ENCODE data around the gene C11orf21. TPM values are rescaled to one million over a fixed set of nuclear protein-coding genes. Genes with fewer than 3 reads are reported as not detected.

C11orf21 gene
- polyA plus RNA-seq, 1 donor (not counting 4 experiments of a cell fraction or from before 2014, with no cell fraction given) = not detected

DNA sequence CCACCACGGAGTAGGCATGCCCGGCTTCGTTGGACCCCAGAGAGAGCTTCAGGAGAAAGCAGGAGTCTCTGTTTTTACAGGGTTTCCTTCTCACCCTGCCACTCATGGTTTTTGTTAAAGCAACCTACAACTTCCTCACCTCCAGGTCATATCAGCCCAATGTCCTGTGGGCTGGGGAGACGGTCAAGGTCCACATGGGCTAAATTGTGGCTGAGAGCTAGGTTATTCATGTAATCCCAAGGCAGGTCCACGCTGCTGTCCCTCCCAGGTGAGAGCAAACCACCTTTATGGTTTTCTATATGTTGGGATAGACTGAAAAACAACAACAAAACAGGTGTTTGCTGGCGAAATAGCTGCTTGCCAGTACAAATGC lies 19.6 kb upstream of the C11orf21 start:
- Histone ChIP-seq H3K27ac (ENCODE audit: control insufficient read depth, insufficient read depth, low read length) (no peak overlapping the region), H2AFZ (ENCODE audit: control insufficient read depth, low read length) (no peak overlapping the region), H3K4me1 (ENCODE audit: control insufficient read depth, extremely low read depth, insufficient read depth, low read length) (no peaks in the 10 kb centered on the region), H3K4me3 (ENCODE audit: control insufficient read depth in 2 of 3, extremely low read depth in 1 of 3, insufficient read depth in 2 of 3, low read depth in 1 of 3, low read length in 3 of 3) (no peak overlapping the region), H4K20me1 (ENCODE audit: control insufficient read depth, extremely low read depth, insufficient read depth, low read length) (no peaks in the 10 kb centered on the region), H3K79me2 (ENCODE audit: control insufficient read depth, insufficient read depth, low read length) (no peaks in the 10 kb centered on the region), H3K9ac (ENCODE audit: control insufficient read depth, extremely low read depth, insufficient read depth, low read length) (no peak overlapping the region), H3K36me3 (ENCODE audit: control insufficient read depth in 2 of 2, extremely low read depth in 1 of 2, insufficient read depth in 2 of 2, low read length in 2 of 2) (no peaks in the 10 kb centered on the region), H3K9me3 (ENCODE audit: control insufficient read depth, low read depth, low read length) (no peaks in the 10 kb centered on the region), H3K9me1 (ENCODE audit: control insufficient read depth, extremely low read depth, insufficient read depth, low read length) (no peaks in the 10 kb centered on the region), H3K27me3 (ENCODE audit: control insufficient read depth, extremely low read depth, insufficient read depth, low read length) (no peaks in the 10 kb centered on the region), H3K4me2 (ENCODE audit: control insufficient read depth, extremely low read depth, insufficient read depth, low read depth, low read length) (no peak overlapping the region)
- FAIRE-seq (no peak), DNase-seq (ENCODE audit: low read depth, low spot score) (no peak)
- no peak for TF ChIP-seq CTCF (optimal IDR thresholded peaks at IDR 0.05 in 1 of 3, IDR thresholded peaks at IDR 0.05 in 1 of 3, conservative IDR thresholded peaks at IDR 0.05 in 1 of 3; ENCODE audit: extremely low read depth in 1 of 3, insufficient read depth in 2 of 3, low read length in 3 of 3)
- TF ChIP-seq EZH2 (IDR thresholded peaks at IDR 0.05; ENCODE audit: low read length) = no peak
- dilution Hi-C loops (cut with MboI; ENCODE audit: extremely low pct_ligation_motif_present, low sequenced_read_pairs) = no loop called here

GRCh38 chr11:2320568-2321310 lies 19.0 kb upstream of the C11orf21 start:
- H3K36me3 ChIP-seq (ENCODE audit: control insufficient read depth in 2 of 2, extremely low read depth in 1 of 2, insufficient read depth in 2 of 2, low read length in 2 of 2) = no peaks in the 10 kb centered on the region
- H3K9me3 ChIP-seq (ENCODE audit: control insufficient read depth, low read depth, low read length) = no peaks in the 10 kb centered on the region
- H3K4me3 ChIP-seq (ENCODE audit: control insufficient read depth in 2 of 3, extremely low read depth in 1 of 3, insufficient read depth in 2 of 3, low read depth in 1 of 3, low read length in 3 of 3) = no peak overlapping the region
- H3K4me1 ChIP-seq (ENCODE audit: control insufficient read depth, extremely low read depth, insufficient read depth, low read length) = no peaks in the 10 kb centered on the region
- FAIRE-seq (no peak), DNase-seq (ENCODE audit: low read depth, low spot score) (no peak)
- H3K9ac ChIP-seq (ENCODE audit: control insufficient read depth, extremely low read depth, insufficient read depth, low read length) = no peak overlapping the region
- no peak overlapping the region for H3K27ac ChIP-seq (ENCODE audit: control insufficient read depth, insufficient read depth, low read length)
- no peak overlapping the region for H2AFZ ChIP-seq (ENCODE audit: control insufficient read depth, low read length)
- no peaks in the 10 kb centered on the region for H3K79me2 ChIP-seq (ENCODE audit: control insufficient read depth, insufficient read depth, low read length)
- H3K9me1 ChIP-seq (ENCODE audit: control insufficient read depth, extremely low read depth, insufficient read depth, low read length) = no peaks in the 10 kb centered on the region
- H3K4me2 ChIP-seq (ENCODE audit: control insufficient read depth, extremely low read depth, insufficient read depth, low read depth, low read length) = no peak overlapping the region
- dilution Hi-C loops (cut with MboI; ENCODE audit: extremely low pct_ligation_motif_present, low sequenced_read_pairs) = no loop called here
- H4K20me1 ChIP-seq (ENCODE audit: control insufficient read depth, extremely low read depth, insufficient read depth, low read length) = no peaks in the 10 kb centered on the region
- no peak for TF ChIP-seq CTCF (optimal IDR thresholded peaks at IDR 0.05 in 1 of 3, IDR thresholded peaks at IDR 0.05 in 1 of 3, conservative IDR thresholded peaks at IDR 0.05 in 1 of 3; ENCODE audit: extremely low read depth in 1 of 3, insufficient read depth in 2 of 3, low read length in 3 of 3)
- no peak for TF ChIP-seq EZH2 (IDR thresholded peaks at IDR 0.05; ENCODE audit: low read length)
- H3K27me3 ChIP-seq (ENCODE audit: control insufficient read depth, extremely low read depth, insufficient read depth, low read length) = no peaks in the 10 kb centered on the region
